Hypothalamus (tissue), 51 donors: ENCODE data around the gene POU4F2.

ENCODE experiments used
- DNase-seq, 51 donors: peaks; one replicate each; lab custom pipeline; 2025; lab: John Stamatoyannopoulos, UW

The POU4F2 gene

GRCh38 chr4:146638786-146639505 lies at the start of gene POU4F2:
Gene POU4F2, plus strand, starts transcription at chr4:146638893. Its CDS starts 248 bp downstream, at chr4:146639141.
- peak in 2 of 51 donors; percentile 3 to 42 for DNase-seq

- no peak for DNase-seq
These were observed 47.9 kb upstream of the POU4F2 start for GRCh38 chr4:146590801-146591200.

DNA sequence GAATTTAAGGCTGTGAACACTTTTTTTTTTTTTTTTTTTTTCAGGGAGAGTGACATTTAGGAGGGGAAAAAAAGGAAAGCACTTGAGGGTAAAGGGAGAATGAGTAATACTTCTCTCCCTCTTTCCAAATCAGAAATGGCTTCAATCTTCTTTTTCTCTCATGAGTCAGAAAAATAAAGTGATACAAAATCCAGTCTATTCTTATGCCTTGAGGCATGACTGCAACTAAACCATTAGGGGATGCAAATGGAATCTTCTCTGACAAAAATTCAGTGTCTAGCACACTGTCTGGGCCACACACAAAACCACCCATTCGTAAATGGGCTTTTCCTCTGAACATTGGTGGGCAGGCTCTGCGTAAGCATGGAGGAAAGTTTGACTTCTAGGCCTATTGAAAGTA lies 46.7 kb upstream of the POU4F2 start:
- DNase-seq: no peak

- no peak for DNase-seq
These were observed 5.8 kb upstream of the POU4F2 start for GRCh38 chr4:146632770-146633470.

DNA sequence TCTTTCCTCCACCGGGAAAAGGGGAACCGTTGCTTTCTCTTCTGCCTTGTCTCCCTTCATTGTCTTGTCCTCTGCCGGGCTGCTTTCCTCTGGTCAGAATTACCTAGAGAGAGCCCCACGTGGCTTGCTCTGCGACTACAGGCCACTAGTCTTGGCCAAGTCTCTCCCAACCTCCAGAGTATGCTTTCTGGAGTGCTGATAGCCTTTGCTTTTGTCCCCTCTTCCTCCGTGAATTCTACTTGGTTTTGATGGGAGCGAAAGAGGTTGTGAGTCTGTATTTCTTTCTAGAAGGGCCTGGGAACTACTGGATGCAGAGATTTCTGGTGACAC lies 5.3 kb upstream of the POU4F2 start:
- no peak for DNase-seq

DNA sequence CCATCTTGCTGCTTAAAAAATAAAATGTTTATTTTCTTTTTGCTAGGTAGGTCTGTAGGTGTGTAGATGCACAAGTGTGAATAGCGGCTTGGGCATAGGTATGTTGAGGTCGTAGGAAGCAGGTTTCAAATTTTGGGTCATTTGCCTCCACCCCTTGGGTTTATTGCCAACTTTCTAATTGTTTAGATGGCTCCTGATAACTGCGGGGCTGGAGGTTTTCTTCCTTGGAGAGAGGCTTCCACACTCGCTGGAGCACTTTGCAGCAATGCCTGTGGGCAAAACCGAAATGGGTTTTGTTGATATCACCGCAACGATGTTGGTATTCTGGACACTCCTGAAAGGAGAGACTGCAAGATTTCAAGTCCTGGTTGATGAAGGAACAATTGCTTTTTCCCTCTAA lies 3.9 kb upstream of the POU4F2 start:
- DNase-seq: no peak

DNA sequence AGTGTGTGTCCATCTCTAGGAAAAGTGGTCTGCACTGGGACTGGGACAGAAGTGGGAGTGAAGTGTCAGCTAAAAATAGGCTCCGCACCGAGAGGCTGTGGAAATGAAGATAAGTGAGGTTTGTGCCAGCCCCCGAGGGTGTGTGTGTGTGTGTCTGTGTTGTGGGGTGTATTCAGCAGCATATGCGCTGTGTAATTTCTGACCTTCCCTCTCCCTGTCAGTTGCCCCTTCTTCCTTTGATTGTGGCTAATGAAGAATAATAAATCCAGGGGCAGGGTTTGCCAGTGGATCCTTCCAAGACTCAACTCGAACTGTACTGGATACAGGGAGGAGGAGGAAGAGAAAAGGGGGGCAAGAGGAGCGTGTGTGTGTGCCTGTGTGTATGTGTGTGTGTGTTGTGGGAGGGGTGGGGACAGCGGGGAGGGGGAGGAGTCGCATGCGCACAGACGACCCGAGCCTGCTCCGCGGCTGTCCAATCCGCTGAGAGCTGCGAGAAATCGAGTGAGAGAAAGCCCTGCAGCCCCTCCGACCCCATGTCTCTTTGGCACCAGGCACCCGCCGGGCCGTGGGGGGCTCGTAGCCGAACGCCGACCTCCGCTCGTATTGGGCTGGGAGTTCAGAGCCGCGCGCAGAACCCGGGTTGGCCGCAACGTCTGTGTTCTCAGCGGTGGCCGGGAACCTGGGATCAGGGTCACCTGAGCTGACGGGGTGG lies 916 bp upstream of the POU4F2 start:
- DNase-seq: no peak

GRCh38 chr4:146638333-146638785 lies 334 bp upstream of the POU4F2 start:
- DNase-seq: no peak

- no peak for DNase-seq
These were observed 826 bp downstream of the POU4F2 start for GRCh38 chr4:146639506-146639932.

- no peak for DNase-seq
These were observed 1.4 kb downstream of the POU4F2 start for GRCh38 chr4:146640021-146640464.

GRCh38 chr4:146640465-146641061 lies 1.9 kb downstream of the POU4F2 start:
- no peak for DNase-seq

DNA sequence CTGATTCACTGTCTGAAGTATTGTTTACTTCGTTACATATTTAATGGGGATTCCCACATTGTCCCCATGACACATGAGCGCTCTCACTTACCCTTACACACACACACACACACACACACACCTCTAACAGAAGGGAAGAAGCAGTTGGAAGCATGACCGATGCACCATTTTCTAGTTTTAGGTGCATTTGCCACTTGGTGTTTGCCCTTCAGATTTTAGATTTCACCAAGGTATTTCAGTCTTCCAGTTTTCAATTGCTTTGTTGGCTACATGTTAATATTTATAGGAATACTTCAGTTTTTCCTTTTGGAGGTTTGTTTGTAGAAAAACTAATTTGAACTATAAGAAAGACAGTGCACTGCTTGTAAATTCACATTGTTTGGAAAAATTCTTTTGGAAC lies 3.1 kb downstream of the POU4F2 start:
- no peak for DNase-seq

GRCh38 chr4:146643812-146644401 lies 5.2 kb downstream of the POU4F2 start:
- no peak for DNase-seq

- DNase-seq: no peak
These were observed 7.2 kb downstream of the POU4F2 start for GRCh38 chr4:146645921-146646320.

DNA sequence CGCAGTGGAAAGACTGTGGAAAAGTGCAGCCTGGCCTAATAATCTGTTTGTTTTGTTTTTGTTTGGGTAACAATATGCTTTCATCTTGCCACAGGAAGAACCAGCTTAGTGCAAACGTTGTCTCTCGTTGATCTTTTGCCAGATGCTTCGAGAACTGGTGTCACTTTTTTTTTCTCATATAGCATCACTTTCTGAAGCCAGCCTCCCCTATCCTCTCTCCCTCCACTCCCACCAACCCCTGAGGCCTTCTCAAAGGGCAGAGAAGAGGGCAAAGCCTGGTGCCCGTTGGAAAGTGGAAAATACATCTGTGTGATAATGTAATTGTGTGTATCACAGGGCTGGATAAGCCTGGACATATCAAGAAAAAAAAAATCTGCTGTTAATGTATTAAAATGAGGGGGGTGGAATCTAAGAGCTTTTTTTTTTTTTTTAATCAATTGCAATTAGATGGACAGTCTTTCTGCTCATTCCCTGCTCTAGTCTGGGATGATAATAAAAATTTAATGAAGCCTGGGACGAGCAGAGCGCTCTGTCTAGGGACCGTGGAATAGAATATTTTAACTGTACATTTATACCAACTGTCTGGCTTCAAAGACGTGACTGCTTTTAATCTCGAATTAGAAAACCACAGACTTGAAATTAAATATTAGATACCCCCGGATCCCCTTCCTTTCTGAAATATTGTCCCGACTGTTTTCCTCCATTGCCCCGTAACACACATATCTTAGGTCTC lies 8.1 kb downstream of the POU4F2 start:
- DNase-seq: no peak

- DNase-seq: no peak
These were observed 9.1 kb downstream of the POU4F2 start for GRCh38 chr4:146647615-146648460.

- DNase-seq: no peak
These were observed 9.7 kb downstream of the POU4F2 start for GRCh38 chr4:146648461-146648783.

- no peak for DNase-seq
These were observed 10.5 kb downstream of the POU4F2 start for GRCh38 chr4:146649232-146649631.

GRCh38 chr4:146650034-146650433 lies 11.3 kb downstream of the POU4F2 start:
- DNase-seq: no peak
